ENCODE measurements around the gene C19orf67. TPM values are rescaled to one million over a fixed set of nuclear protein-coding genes. Genes with fewer than 3 reads are reported as not detected.
A peak's percentile ranks its signal among the peaks of the same experiment; 100 is the strongest.

Gene C19orf67
- total RNA-seq, 4 donors from 2014 or later: not detected

DNA sequence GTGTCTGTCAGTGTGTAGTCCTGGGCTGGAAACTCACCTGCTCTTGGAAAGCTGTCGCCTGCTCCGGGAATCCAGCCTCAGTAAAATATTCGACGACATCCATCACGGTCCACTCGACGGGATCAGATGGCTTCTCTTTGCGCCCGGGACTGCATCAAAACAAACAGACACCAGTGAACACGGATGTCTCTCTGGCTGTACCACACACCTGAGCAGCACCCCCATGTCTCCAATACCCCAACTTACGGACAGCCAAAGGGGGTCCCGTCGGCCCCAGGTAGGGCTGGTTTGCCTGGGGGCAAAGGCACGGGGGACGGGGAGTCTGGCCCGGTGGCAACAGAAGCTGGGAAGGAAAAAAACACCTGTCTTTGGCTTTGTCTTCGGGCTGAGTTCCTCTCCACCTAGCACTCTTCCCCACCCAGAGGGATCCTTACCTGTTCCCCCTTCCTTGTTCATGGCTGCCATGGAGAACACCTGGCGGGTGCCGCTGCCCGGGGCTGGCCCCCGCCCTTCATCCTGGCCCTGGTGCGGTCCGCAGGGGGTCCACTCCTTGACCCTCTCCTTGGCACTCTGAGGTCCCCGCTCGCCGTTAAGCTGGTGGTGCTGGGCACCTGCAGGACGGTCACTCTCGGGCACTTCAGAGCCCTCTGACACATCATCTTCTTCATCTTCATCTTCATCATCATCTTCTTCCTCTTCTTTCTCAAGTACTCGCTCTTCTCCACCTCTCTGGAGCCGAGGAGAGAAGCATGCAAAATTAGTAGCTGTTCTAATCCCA lies 3.2 kb upstream of the C19orf67 start:
- Histone ChIP-seq H3K27ac (peak overlapping the region in 2 of 4 donors; percentile 34 to 54), H3K9me3 (peaks cover 0 to 11% (median 3%) of the 10 kb centered on the region in 4 donors), H3K4me3 (peak overlapping the region in 2 of 4 donors; percentile 32 to 86), H3K27me3 (no peaks in the 10 kb centered on the region), H3K4me1 (peaks cover 0 to 22% (median 6%) of the 10 kb centered on the region in 4 donors), H3K36me3 (peaks cover 0 to 32% (median 0%) of the 10 kb centered on the region in 3 donors)
- 88 to 91% methylated on average over 30 of the region's 30 CpGs for whole genome bisulfite sequencing, 2 donors
- no peak for TF ChIP-seq POLR2A (IDR thresholded peaks at IDR 0.05)
- TF ChIP-seq CTCF (IDR thresholded peaks at IDR 0.05): no peak
- no peak for TF ChIP-seq EP300 (IDR thresholded peaks at IDR 0.05)
- no peak for DNase-seq (ENCODE audit: low spot score in 2 of 2)

DNA sequence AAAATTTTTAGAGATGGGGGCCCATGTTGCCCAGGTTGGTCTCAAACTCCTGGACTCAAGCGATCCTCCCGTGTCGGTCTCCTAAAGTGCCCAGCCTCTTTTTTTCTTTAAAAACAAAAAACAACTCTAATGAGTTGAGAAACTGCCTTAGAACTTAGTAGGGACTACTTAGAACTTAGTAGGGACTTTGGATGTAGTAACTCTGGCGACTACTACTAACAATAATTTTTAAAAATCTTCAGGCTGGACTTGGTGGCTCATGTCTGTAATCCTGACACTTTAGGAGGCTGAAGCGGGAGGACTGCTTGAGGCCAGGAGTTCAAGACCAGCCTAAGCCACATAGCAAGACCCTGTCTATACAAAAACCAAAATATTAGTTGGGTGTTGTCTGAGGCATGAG lies 515 bp upstream of the C19orf67 start:
- peaks cover 0 to 28% (median 5%) of the 10 kb centered on the region in 4 donors for H3K4me1 ChIP-seq

GRCh38 chr19:14082675-14082960 lies 3.0 kb downstream of the C19orf67 start:
- Histone ChIP-seq H3K4me1 (peaks cover 0 to 29% (median 10%) of the 10 kb centered on the region in 4 donors), H3K27ac (peak overlapping the region in 2 of 4 donors; percentile 93 to 97), H3K9me3 (no peaks in the 10 kb centered on the region), H3K27me3 (no peaks in the 10 kb centered on the region), H3K4me3 (peak overlapping the region in 1 of 4 donors; percentile 70), H3K36me3 (peaks cover 0 to 12% (median 0%) of the 10 kb centered on the region in 3 donors)
- DNase-seq (ENCODE audit: low spot score in 2 of 2): no peak
- TF ChIP-seq POLR2A (IDR thresholded peaks at IDR 0.05) (no peak), CTCF (IDR thresholded peaks at IDR 0.05) (no peak), EP300 (IDR thresholded peaks at IDR 0.05) (no peak)
- WGBS, 2 donors: 39 to 92% methylated on average over 1 of the region's 1 CpG

More for the DNA sequence above, 515 bp upstream of the C19orf67 start:
- no peak overlapping the region for H3K27ac ChIP-seq
- H3K4me3 ChIP-seq: no peak overlapping the region
- no peaks in the 10 kb centered on the region for H3K9me3 ChIP-seq
- H3K27me3 ChIP-seq: no peaks in the 10 kb centered on the region
- TF ChIP-seq EP300 (IDR thresholded peaks at IDR 0.05): no peak
- TF ChIP-seq POLR2A (IDR thresholded peaks at IDR 0.05): no peak
- no peak for TF ChIP-seq CTCF (IDR thresholded peaks at IDR 0.05)
- DNase-seq (ENCODE audit: low spot score in 2 of 2): no peak
- WGBS, 2 donors: 84 to 88% methylated on average over 5 of the region's 5 CpGs
- peaks cover 0 to 25% (median 0%) of the 10 kb centered on the region in 3 donors for H3K36me3 ChIP-seq

- Histone ChIP-seq H3K36me3 (peaks cover 0 to 6% (median 0%) of the 10 kb centered on the region in 3 donors), H3K27ac (peak overlapping the region; percentile 58 to 97 (median 88)), H3K4me3 (peak overlapping the region; percentile 45 to 80 (median 67)), H3K27me3 (no peaks in the 10 kb centered on the region), H3K9me3 (no peaks in the 10 kb centered on the region), H3K4me1 (peaks cover 0 to 25% (median 10%) of the 10 kb centered on the region in 4 donors)
- no peak for DNase-seq (ENCODE audit: low spot score in 2 of 2)
- TF ChIP-seq POLR2A (IDR thresholded peaks at IDR 0.05) (no peak), EP300 (IDR thresholded peaks at IDR 0.05) (no peak), CTCF (IDR thresholded peaks at IDR 0.05) (no peak)
- WGBS, 2 donors: 17 to 36% methylated on average over 14 to 24 of the region's 24 CpGs
These were observed 3.5 kb downstream of the C19orf67 start for GRCh38 chr19:14081797-14082674.

All from tibial nerve (tissue), 4 donors.